IMR-90 (cell line): ENCODE data around the gene RUBCN. TPM values are rescaled to one million over a fixed set of nuclear protein-coding genes. Genes with fewer than 3 reads are reported as not detected.

Experiments used
- ATAC-seq: fragments of 200-7000 bp; cut with Tn5 transposase; 2 replicates; pipeline ENCODE4 v1.9.1; 2020; ENCODE audit warnings: low read depth, mild to moderate bottlenecking, moderate library complexity
- BruUV-seq: library from RNA; stranded (reverse); fragments of 400-500 nt; replicated peaks from 2 replicates; lab custom pipeline; 2021; lab: Mats Ljungman, UMichigan
- CTCF ChIA-PET: fragments of 300-600 bp; formaldehyde crosslinking; extraction: SDS; loops from one replicate; lab custom pipeline; 2021; ENCODE audit warnings: antibody characterized with exemption; lab: Yijun Ruan, JAX
- POLR2A ChIA-PET: fragments of 300-600 bp; sonication (Branson Sonifier 250); formaldehyde crosslinking; loops from one replicate; lab custom pipeline; 2022; ENCODE audit warnings: antibody characterized with exemption; ENCODE audit not compliant: unreplicated experiment; lab: Charles Lee
- DNase-seq: peaks from one replicate; pipeline ENCODE4 v3.0.0; 2013
- H2AFZ ChIP-seq: replicated peaks from 2 replicates; pipeline ENCODE3; 2013; ENCODE audit warnings: low read length, mild to moderate bottlenecking; ENCODE audit not compliant: poor library complexity
- H2AK5ac ChIP-seq: 2 replicates; pipeline ENCODE4 v1.6.1; 2013; ENCODE audit warnings: low read depth, low read length, inconsistent platforms
- H2AK9ac ChIP-seq: replicated peaks from 2 replicates; pipeline ENCODE3; 2013; ENCODE audit warnings: mild to moderate bottlenecking, low read depth, low read length, moderate library complexity; ENCODE audit not compliant: poor library complexity
- H2BK120ac ChIP-seq: 2 replicates; pipeline ENCODE4 v1.6.1; 2013; ENCODE audit warnings: low read depth, low read length, inconsistent platforms
- H2BK15ac ChIP-seq: 3 replicates; pipeline ENCODE4 v1.6.1; 2013; ENCODE audit warnings: low read depth, low read length, inconsistent platforms
- H2BK20ac ChIP-seq: 2 replicates; pipeline ENCODE4 v1.6.1; 2013; ENCODE audit warnings: low read depth, mild to moderate bottlenecking, inconsistent platforms, low read length, moderate library complexity
- H2BK5ac ChIP-seq: 2 replicates; pipeline ENCODE4 v1.6.1; 2013; ENCODE audit warnings: mild to moderate bottlenecking, low read depth, low read length, inconsistent platforms; ENCODE audit not compliant: poor library complexity, severe bottlenecking
- H3K14ac ChIP-seq: replicated peaks from 2 replicates; pipeline ENCODE4 v1.6.1; 2013; ENCODE audit warnings: low read depth, low read length, inconsistent platforms
- H3K18ac ChIP-seq: 2 replicates; pipeline ENCODE4 v1.6.1; 2013; ENCODE audit warnings: low read depth, low read length, control low read depth
- H3K23ac ChIP-seq: 2 replicates; pipeline ENCODE4 v1.6.1; 2013; ENCODE audit warnings: low read depth, low read length, inconsistent platforms
- H3K27ac ChIP-seq: 2 replicates; pipeline ENCODE4 v1.5.1; 2013; ENCODE audit warnings: mild to moderate bottlenecking, control low read depth, low read length; ENCODE audit not compliant: insufficient read depth
- H3K27me3 ChIP-seq: 2 replicates; pipeline ENCODE4 v1.6.1; 2013; ENCODE audit warnings: low read length; ENCODE audit not compliant: control insufficient read depth, insufficient read depth
- H3K36me3 ChIP-seq: 2 replicates; pipeline ENCODE4 v1.6.1; 2013; ENCODE audit warnings: low read length, mixed read lengths; ENCODE audit not compliant: control insufficient read depth, insufficient read depth
- H3K4ac ChIP-seq: 2 replicates; pipeline ENCODE4 v1.6.1; 2013; ENCODE audit warnings: low read depth, low read length, inconsistent platforms
- H3K4me1 ChIP-seq: 2 replicates; pipeline ENCODE4 v1.6.1; 2013; ENCODE audit warnings: low read length, mixed read lengths; ENCODE audit not compliant: control insufficient read depth, insufficient read depth
- H3K4me2 ChIP-seq: 2 replicates; pipeline ENCODE4 v1.6.1; 2013; ENCODE audit warnings: low read depth, mild to moderate bottlenecking, control low read depth, low read length, moderate library complexity
- H3K4me3 ChIP-seq: 2 replicates; pipeline ENCODE4 v1.5.1; 2013; ENCODE audit warnings: low read depth, mild to moderate bottlenecking, control low read depth, low read length, moderate library complexity; ENCODE audit not compliant: insufficient read depth
- H3K56ac ChIP-seq: 2 replicates; pipeline ENCODE4 v1.6.1; 2013; ENCODE audit warnings: low read length, inconsistent platforms; ENCODE audit not compliant: insufficient read depth; ENCODE audit errors: extremely low read depth
- H3K79me1 ChIP-seq, 2 experiments: 2 replicates each; pipeline ENCODE4 v1.6.1; 2013; ENCODE audit warnings: low read length in 2 of 2, inconsistent platforms in 1 of 2, low read depth in 1 of 2
- H3K9ac ChIP-seq: 2 replicates; pipeline ENCODE4 v1.6.1; 2013; ENCODE audit warnings: low read depth, low read length, control low read depth
- H3K9me1 ChIP-seq: 2 replicates; pipeline ENCODE4 v1.6.1; 2013; ENCODE audit warnings: low read length, inconsistent platforms; ENCODE audit not compliant: insufficient read depth
- H3K9me3 ChIP-seq: 2 replicates; pipeline ENCODE4 v1.6.1; 2013; ENCODE audit warnings: low read length; ENCODE audit not compliant: control insufficient read depth, insufficient read depth
- H4K20me1 ChIP-seq: 2 replicates; pipeline ENCODE4 v1.6.1; 2013; ENCODE audit warnings: low read length, inconsistent platforms; ENCODE audit not compliant: insufficient read depth
- H4K5ac ChIP-seq: 2 replicates; pipeline ENCODE4 v1.6.1; 2013; ENCODE audit warnings: mild to moderate bottlenecking, low read depth, low read length, control low read depth
- H4K8ac ChIP-seq, 2 experiments: 2 replicates each; pipeline ENCODE4 v1.6.1; 2013; ENCODE audit warnings: low read depth in 2 of 2, low read length in 2 of 2, control low read depth in 1 of 2, inconsistent platforms in 1 of 2
- H4K91ac ChIP-seq: 2 replicates; pipeline ENCODE4 v1.6.1; 2013; ENCODE audit warnings: low read depth, low read length, inconsistent platforms; ENCODE audit not compliant: insufficient read depth
- CEBPB ChIP-seq: IDR thresholded peaks from 2 replicates; pipeline ENCODE4 v1.6.1; 2012; ENCODE audit warnings: low read depth, low read length, improper control_type of control experiment
- CHD1 ChIP-seq: IDR thresholded peaks from 2 replicates; pipeline ENCODE4 v1.6.1; 2012; ENCODE audit warnings: low read depth, low read length, improper control_type of control experiment
- FOS ChIP-seq: fragments of 150-350 bp; IDR thresholded peaks from 2 replicates; pipeline ENCODE4 v1.6.1; 2016; ENCODE audit warnings: low read depth, low read length
- MAFK ChIP-seq: IDR thresholded peaks from 2 replicates; pipeline ENCODE4 v1.6.1; 2012; ENCODE audit warnings: low read depth, low read length, improper control_type of control experiment
- NFE2L2 ChIP-seq: fragments of 150-350 bp; IDR thresholded peaks from 2 replicates; pipeline ENCODE4 v1.6.1; 2016; ENCODE audit warnings: low read depth, mild to moderate bottlenecking, low read length
- USF2 ChIP-seq: fragments of 150-350 bp; IDR thresholded peaks from 2 replicates; pipeline ENCODE4 v1.6.1; 2017; ENCODE audit warnings: mild to moderate bottlenecking, antibody characterized with exemption, low read length, low read depth
- WGBS, 2 experiments: methylation state at CpG; one replicate each; pipeline versions ENCODE4 v1.1.5 to v1.1.7; 2013; ENCODE audit warnings: missing lambda C conversion rate in 2 of 2; ENCODE audit not compliant: insufficient read length in 1 of 2; ENCODE audit errors: extremely low coverage in 2 of 2; 5-methylcytosine and 5-hydroxymethylcytosine counted together
- dilution Hi-C: fragments of 300-500 bp; cut with HindIII; formaldehyde crosslinking; loops from one replicate; pipeline ENCODE4 v1.14.3; 2018; ENCODE audit warnings: low sequenced_read_pairs; ENCODE audit not compliant: unreplicated experiment
- in situ Hi-C: fragments of 300-500 bp; cut with MboI; formaldehyde crosslinking; loops from 3 replicates; pipeline ENCODE4 v1.14.3; 2019; ENCODE audit warnings: low sequenced_read_pairs, inconsistent platforms, mixed read lengths
- intact Hi-C: fragments of 100-400 bp; cut with micrococcal nuclease; formaldehyde crosslinking; loops from 2 replicates; pipeline ENCODE4 v1.10.0; 2022
- polyA plus RNA-seq, 3 experiments: library from polyadenylated mRNA; depleted of rRNA; stranded (reverse); fragments of >200 nt; gene quantifications; 2 replicates each; pipeline ENCODE4 v1.2.3, GENCODE V29; 2012; ENCODE audit warnings: low replicate concordance in 1 of 3
- total RNA-seq: library from RNA; depleted of rRNA; stranded (reverse); fragments of >200 nt; gene quantifications from 2 replicates; pipeline ENCODE4 v1.2.3, GENCODE V29; 2012

RUBCN gene
- total and polyA plus RNA-seq, 2 of the 4 experiments (the other 2 are of a cell fraction), result 10.8 to 12.6 TPM

GRCh38 chr3:197718891-197719290 lies 17.8 kb downstream of the RUBCN start:
- H4K8ac ChIP-seq, result peak overlapping the region in 1 of 2 experiments; percentile 58; a peak in 1 of 4 replicates
- H3K36me3 ChIP-seq, result 0 out of 2 replicates have a peak, but pooled peaks cover 1% of the 10 kb centered on the region
- no peaks in the 10 kb centered on the region for H4K20me1 ChIP-seq
- DNase-seq, result peak; percentile 96
- H3K9ac ChIP-seq, result no peak overlapping the region
- H3K79me1 ChIP-seq, result peaks cover 15 to 55% of the 10 kb centered on the region in 2 experiments
- H3K9me1 ChIP-seq, result peaks cover 6% of the 10 kb centered on the region
- H3K4ac ChIP-seq, result no peak overlapping the region; the same call in 1 of the 2 replicates
- H3K14ac ChIP-seq, result no peak overlapping the region
- ChIA-PET CTCF (no interaction called here), POLR2A (no interaction called here)
- 63% methylated on average over 6 of the region's 8 CpGs; no CpG with 5 or more reads in 1 of the 2 experiments for WGBS, 2 experiments
- H4K91ac ChIP-seq, result 0 out of 2 replicates have a peak overlapping the region, but pooled peaks have one; percentile 14
- peak overlapping the region; percentile 18 for H2AK5ac ChIP-seq
- no peaks in the 10 kb centered on the region for H3K27me3 ChIP-seq
- no peak overlapping the region for H3K56ac ChIP-seq
- H3K9me3 ChIP-seq, result peaks cover 2% of the 10 kb centered on the region; the same call in 1 of the 2 replicates
- in situ Hi-C loops (no loop called here), intact Hi-C loops (no loop called here), dilution Hi-C loops (no loop called here)
- peak; percentile 75 for ATAC-seq
- H2BK120ac ChIP-seq, result 0 out of 2 replicates have a peak overlapping the region, but pooled peaks have one; percentile 42
- H4K5ac ChIP-seq, result no peak overlapping the region
- H2AFZ ChIP-seq, result no peak overlapping the region
- H3K18ac ChIP-seq, result peak overlapping the region; percentile 18; the same call in 1 of the 2 replicates
- H3K27ac ChIP-seq, result no peak overlapping the region; the same call in 1 of the 2 replicates
- peak overlapping the region; percentile 70 for H2BK5ac ChIP-seq
- no peak overlapping the region for H3K4me3 ChIP-seq
- H2AK9ac ChIP-seq, result no peak overlapping the region
- peak; percentile 55; the same call in 1 of the 2 replicates for TF ChIP-seq FOS
- peak; percentile 82 for TF ChIP-seq NFE2L2
- peak; percentile 51; the same call in 1 of the 2 replicates for TF ChIP-seq CEBPB
- TF ChIP-seq USF2, result no peak
- TF ChIP-seq MAFK, result peak; percentile 21; the same call in 1 of the 2 replicates
- no peak for TF ChIP-seq CHD1
- no peak overlapping the region; the same call in 1 of the 2 replicates for H3K23ac ChIP-seq
- no TSS peak for BruUV-seq
- H3K4me1 ChIP-seq, result no peaks in the 10 kb centered on the region
- H3K4me2 ChIP-seq, result no peak overlapping the region
- peak overlapping the region; percentile 13; the same call in 1 of the 2 replicates for H2BK20ac ChIP-seq
- peak overlapping the region; percentile 29; the same call in 1 of the 3 replicates for H2BK15ac ChIP-seq
